GM12865 (cell line): ENCODE measurements around the gene SLC6A3.

Experiments used
- DNase-seq: peaks from one replicate; pipeline ENCODE4 v3.0.0; 2010; ENCODE audit warnings: low read depth
- H3K4me3 ChIP-seq: 2 replicates; pipeline ENCODE4 v1.5.1; 2011; ENCODE audit warnings: mild to moderate bottlenecking, low read depth, low read length, control low read depth
- TF ChIP-seq, protein P1 (sequence below): IDR thresholded peaks from 2 replicates; pipeline ENCODE4 v1.5.1; 2011; ENCODE audit warnings: low read length, control low read depth, low read depth, inconsistent platforms; ENCODE audit not compliant: insufficient read depth; ENCODE audit errors: missing control alignments

SLC6A3 gene

DNA sequence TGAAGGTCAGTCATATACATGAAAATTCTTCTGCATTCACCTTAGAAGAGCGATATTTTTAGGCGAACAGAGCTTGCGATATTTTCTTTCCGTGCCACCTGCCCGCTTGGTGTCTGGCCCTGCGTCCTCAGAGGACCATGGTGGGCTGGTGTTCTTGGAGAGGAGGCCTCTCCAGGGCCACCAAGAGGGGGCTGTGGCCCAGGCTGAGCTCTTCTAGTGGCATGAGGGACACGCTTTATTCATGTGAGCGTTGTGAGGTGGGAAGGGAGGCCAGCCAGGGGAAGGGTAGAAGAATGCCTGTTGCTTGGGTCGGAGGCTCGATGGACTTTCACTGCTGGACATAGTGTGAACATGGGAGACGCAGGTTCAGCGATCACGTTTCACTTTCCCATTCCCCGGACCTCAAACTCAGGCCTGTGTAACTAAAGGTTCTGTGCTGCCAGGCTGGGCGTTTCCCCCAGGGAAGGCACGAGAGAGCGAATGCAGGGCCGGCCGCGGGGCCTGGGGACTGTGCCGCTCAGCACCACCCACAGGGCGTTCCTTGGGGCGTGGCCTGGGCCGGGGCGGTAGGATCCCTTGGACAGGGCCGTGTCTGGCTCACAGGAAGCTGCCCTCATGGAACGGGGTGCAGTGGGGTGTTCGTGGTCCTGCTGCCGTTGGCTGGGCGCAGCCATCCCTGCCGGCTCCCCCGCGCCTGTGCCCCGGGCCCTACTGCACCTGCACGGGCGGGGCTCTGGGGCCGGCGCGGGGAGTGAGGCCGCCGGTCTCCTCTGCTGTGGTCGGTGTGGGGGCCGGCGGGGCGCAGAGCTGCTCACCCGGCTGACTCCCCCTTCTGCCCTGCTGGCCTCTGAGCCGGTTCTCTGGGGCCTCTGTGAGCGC, 59.6 kb downstream of the SLC6A3 start:
- peak overlapping the region; percentile 66 for H3K4me3 ChIP-seq
- DNase-seq, result peak; percentile 77
- TF ChIP-seq, protein P1, sequence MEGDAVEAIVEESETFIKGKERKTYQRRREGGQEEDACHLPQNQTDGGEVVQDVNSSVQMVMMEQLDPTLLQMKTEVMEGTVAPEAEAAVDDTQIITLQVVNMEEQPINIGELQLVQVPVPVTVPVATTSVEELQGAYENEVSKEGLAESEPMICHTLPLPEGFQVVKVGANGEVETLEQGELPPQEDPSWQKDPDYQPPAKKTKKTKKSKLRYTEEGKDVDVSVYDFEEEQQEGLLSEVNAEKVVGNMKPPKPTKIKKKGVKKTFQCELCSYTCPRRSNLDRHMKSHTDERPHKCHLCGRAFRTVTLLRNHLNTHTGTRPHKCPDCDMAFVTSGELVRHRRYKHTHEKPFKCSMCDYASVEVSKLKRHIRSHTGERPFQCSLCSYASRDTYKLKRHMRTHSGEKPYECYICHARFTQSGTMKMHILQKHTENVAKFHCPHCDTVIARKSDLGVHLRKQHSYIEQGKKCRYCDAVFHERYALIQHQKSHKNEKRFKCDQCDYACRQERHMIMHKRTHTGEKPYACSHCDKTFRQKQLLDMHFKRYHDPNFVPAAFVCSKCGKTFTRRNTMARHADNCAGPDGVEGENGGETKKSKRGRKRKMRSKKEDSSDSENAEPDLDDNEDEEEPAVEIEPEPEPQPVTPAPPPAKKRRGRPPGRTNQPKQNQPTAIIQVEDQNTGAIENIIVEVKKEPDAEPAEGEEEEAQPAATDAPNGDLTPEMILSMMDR, result no peak

DNA sequence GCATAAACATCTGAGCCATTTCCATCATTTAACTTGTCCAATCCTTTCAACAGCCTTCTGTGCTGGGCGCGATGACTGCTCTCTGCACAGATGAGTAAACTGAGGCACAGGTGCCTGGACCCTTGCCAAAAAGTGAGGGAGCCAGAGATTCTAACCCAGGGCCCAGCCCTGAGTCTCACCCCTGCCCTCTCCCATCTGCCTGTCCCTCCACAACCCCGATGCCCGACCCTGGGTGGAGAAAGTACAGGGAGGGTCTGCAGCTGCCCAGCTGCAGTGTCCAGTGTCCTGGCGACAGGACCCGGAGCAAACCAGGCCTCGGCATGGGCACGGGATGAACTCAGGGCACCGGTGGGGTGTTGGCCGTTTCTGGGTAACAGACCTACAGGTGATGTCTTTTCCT, 60.7 kb downstream of the SLC6A3 start:
- TF ChIP-seq, protein P1, result no peak
- DNase-seq, result no peak

DNA sequence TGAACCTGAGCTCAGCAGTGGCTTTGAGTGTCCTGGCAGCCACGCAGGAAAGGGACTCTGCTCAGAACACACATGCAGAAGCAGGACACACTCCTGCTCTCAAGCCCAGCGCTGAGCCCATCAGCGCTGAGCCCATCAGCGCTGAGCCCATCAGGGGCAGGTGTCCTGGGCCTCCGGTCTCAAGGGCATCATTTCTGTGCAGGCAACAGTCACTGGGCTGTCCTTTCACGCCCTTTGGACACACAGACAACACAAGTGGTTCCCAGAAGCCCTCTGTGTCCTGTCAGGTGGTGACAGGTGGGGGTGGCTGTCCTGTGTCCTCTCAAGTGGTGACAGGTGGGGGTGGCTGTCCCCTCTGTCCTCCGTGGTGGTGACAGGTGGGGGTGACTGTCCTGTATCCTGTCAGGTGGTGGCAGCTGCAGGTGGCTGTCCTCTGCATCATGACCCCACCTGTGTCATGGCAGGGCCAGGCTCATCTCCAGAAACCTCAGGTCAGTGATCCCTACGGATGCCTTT, 61.3 kb downstream of the SLC6A3 start:
- H3K4me3 ChIP-seq, result no peak overlapping the region
- DNase-seq, result no peak
- TF ChIP-seq, protein P1, result no peak

More for the DNA sequence above, 60.7 kb downstream of the SLC6A3 start:
- H3K4me3 ChIP-seq, result no peak overlapping the region

DNA sequence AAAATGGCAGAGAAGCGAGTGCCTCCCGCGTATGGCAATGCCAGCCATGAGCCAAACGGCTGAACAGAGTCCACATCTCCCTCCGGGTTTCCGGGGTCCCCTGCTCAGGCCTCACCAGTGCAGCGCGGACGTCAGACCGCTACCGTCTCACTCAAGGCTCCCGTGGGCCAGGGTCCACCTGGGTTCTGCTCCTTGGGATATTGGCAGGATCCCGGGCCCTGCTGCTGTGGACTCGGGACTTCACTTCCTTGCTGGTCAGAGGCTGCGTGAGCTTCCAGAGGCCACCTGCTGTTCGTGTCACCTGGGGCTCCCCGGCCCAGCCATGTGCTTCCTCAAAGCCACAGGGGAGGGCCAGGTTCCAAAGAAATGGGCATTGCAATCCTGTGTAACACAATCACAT, 61.9 kb downstream of the SLC6A3 start:
- no peak for DNase-seq

DNA sequence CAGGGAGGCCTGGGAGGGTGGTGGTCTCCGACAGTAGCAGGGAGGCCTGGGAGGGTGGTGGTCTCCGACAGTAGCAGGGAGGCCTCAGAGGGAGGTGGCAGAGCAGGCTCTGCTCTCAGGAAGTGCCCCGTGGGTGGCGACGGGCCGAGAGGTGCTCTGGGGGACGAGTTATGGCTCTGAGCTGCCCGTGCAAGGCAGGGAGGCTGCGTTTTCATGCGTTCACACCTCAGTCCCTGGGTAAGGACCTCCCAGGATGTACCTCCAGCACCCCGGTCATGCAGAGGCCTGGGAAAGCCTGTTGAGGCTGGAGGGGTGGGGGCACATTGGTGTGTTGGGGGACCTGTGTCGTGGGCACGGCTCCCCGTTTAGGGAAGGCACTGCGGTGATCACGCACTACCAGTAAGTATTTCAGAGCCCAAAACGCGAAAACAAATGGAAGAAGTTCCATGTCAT, 63.0 kb downstream of the SLC6A3 start:
- no peak for DNase-seq
- no peak overlapping the region for H3K4me3 ChIP-seq
- TF ChIP-seq, protein P1, result no peak

More for the DNA sequence above, 61.9 kb downstream of the SLC6A3 start:
- H3K4me3 ChIP-seq, result no peak overlapping the region
- TF ChIP-seq, protein P1, result no peak

DNA sequence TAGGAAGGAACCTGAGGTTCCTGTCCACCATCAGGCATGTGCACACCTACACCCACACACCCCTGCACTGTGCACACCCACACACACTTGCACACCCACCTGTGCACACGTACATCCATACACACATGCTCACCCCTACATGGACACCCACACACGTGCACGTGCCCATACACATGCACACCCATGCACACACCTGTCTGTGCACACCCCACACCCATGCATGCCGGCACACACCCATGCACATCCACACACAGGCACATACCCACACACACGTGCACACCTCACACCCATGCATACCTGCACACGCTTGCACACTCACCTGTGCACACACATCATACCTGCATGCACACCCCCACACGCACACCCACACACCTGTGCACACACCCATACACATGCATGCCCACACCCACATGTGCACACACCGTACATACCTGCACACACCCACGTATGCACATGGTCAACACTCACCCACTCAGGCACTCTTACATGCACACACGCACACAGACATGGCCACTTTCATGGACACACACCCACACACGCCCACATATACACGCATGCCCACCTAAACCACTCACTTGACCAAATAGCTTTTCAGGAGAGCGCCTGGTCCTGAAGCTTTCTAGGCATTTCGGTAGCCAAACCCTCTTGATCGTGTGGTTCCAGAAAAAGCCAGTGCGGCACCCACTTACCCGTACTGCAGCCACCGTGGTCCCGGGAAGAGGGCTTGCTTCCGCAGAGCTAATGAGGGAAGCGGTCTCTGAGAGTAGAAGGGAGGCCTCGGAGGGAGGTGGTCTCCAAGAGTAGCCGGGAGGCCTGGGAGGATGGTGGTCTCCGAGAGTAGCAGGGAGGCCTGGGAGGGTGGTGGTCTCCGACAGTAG, 63.6 kb downstream of the SLC6A3 start:
- no peak overlapping the region for H3K4me3 ChIP-seq
- TF ChIP-seq, protein P1, result no peak
- DNase-seq, result no peak
